GM18520 (cell line): ENCODE data around the gene PMEL.
A peak's percentile ranks its signal among the peaks of the same experiment; 100 is the strongest.
"Not testable (repeated sequence)": the region's sequence is repeated elsewhere in the genome, so short reads cannot be mapped to it uniquely, and the experiment has no call there.

Source experiments
- ATAC-seq: cut with Tn5 transposase; IDR thresholded peaks from one replicate; pipeline ENCODE4 v1.9.1; 2021; ENCODE audit not compliant: unreplicated experiment

Gene PMEL

GRCh38 chr12:55983232-55983842, 17.5 kb upstream of the PMEL start:
- ATAC-seq: no peak

DNA sequence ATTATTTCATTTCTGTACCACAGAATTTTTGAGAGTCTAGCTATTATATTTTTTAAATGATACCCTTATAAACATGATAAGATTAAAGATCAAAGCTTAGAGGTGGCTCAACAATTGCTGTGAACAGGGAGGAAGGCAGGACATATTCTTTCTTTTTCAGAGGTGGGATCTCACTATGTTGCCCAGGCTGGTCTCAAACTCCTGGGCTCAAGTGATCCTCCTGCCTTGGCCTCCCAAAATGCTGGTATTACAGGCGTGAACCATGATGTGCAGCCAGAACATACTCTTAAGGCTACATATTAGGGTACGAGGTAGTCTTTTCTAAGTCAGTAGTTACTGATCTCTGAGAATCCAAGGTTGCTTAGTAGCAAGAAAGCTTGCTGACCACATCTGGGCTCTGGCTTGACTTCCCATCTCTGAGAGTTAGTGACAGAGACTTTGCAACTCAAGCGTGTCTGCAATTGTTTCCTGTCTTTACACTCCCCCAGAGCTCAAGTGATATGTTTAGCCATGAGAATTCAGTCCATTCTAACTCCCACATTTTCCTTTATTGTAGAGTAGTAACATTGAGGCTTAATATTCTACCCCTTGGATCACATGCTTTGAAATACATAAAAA, 16.6 kb upstream of the PMEL start:
- no peak for ATAC-seq

DNA sequence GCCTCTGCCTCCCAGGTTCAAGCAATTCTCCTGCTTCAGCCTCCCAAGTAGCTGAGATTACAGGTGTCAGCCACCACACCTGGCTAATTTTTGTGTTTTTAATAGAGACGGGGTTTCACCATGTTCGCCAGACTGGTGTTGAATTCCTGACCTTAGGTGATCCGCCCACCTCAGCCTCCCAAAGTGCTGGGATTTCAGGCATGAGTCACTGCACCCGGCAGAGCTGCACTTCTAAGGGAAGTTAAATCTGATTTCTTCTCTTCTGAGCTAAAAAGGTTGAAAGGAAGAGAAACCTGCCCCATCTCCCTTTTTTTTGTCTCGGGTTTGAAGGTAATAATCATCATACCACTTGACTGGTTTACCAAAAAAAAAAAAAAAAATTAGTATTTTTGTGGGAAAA, 16.0 kb upstream of the PMEL start:
- ATAC-seq: not testable (repeated sequence)

DNA sequence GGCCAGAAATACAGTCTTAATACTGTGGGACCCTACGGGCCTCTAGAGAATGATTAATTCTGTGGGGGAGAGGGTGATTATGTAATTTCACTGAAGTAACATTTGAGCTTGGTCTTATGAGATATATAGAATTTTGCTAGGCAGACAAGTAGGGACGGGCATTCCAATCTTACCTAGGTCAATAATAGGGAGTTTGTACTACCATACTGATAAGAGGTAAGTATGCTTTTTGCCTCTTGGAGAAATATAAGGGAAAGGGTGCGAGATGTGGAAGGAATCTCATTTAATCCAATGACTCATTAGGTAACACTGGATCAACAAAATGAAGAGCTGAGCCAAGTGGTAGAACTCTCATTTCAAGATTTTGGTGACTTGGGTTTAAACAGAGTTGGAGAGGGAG, 13.2 kb upstream of the PMEL start:
- ATAC-seq: no peak

DNA sequence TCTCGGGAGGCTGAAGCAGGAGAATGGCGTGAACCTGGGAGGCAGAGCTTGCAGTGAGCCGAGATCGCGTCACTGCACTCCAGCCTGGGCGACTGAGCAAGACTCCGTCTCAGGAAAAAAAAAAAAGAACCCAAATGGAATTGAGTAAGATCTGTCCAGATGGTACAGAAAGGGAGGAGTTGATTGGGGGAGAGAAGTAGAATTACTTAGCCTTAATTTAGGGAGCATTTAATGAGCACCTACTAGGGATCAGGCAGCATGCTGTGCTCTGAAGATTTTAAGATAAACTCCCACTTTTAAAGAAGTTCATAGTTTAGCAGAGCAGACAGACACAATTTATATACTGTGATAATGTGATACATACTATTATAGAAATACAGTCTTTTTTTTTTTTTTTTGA, 12.6 kb upstream of the PMEL start:
- no peak for ATAC-seq

DNA sequence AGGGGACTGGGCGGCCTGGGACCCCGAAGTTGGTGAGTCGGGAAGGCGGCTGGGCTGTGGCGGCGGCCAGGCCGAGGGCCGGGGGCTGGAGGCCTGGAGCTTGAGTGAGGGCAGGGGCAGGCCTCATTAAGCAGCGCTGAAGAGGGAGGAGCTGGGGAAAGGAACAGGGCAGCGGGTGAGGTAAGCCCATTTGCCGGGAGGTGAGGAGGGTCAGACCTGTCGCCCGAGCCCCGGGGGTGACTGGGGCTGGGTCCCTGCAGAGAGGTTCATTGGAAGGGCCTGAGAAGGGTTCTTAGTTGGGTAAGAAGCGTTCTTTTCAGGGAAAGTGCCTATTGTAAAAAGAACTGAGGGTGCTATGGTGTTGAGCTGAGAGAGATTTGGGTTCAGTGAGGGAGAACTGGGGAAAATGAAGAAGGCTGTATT, 8.5 kb upstream of the PMEL start:
- ATAC-seq: no peak

DNA sequence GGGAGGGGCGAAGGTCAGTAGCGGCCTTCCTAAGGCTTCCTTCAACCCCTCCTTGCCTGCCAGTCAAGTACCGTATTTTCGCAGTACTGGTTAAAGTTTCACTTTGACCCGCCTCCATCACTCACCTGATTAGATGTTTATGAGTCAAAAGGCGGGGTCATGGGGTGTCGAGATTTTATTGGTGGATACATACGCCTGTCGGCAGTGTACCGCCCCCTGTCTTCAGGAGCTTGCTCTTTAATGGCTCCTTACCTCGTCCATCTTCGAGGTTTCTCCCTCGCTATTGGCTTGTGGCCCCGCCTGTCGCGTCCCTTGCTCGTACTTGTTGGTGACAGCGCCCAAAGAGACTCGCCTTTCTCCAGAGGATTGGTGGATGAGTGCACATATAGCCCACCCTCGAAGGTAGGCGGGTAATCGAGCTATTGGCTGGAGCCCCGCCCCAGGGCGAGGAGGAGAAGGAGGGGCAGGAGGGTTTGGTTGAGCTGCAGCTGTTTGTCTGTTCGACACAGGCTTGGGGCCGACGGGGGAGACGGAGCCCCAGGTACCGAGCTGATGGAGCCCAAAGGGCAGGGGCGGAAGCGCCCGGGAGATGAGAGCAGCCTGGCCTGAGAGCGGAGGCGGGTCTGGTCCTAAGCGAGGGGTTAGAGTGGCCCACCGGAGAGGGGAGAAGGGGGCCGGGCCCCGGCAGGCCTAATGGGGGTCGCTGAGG, 7.9 kb upstream of the PMEL start, which contains the start of gene RAB5B:
TSS of gene RAB5B (plus strand) at position 480 of the 709 bp plus-strand sequence. CDS start 12,883 bp downstream, outside the sequence.
- ATAC-seq: peak; percentile 92

DNA sequence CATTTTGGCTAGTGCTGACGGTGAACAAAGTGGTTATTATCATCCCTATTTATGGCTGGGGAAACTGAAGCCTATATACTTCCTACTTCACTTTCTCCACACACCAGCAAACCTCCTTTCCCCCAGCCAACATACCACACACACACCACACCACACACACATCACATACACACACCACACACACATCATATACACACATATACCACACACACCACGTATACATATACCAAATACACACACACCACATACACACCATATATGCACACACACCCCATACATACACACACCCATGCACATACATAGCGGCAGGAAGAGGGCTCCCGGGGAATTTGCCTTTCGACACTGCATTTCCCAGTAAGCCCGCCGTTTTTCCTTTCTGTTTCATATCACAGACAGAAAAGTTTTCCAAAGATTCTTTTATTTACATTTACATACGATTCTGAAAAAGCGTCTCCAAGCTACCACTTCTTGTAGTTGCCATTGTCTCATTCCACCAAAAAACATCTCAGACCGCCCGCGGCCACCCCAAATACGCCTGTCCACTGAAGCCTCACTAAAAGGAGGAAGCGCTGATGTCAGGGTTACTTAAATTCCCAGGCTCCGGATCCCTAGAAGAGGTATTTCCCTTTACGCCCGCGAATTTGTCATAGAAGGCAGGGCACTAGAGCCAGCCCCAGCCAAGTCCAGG, 7.2 kb upstream of the PMEL start:
- no peak for ATAC-seq

DNA sequence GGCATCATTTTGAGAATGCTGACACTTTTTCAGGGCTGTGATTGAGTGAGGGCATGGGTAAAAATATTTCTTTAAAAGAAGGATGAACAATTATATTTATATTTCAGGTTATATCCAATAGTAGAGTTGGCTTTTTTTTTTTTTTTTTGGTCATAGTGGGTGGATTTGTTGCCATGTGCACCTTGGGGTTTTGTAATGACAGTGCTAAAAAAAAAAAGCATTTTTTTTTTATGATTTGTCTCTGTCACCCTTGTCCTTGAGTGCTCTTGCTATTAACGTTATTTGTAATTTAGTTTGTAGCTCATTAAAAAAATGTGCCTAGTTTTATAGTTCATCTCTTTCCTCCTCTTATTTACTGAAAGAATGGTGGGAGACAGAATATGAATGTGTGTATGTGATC, 6.6 kb upstream of the PMEL start:
- ATAC-seq: no peak

DNA sequence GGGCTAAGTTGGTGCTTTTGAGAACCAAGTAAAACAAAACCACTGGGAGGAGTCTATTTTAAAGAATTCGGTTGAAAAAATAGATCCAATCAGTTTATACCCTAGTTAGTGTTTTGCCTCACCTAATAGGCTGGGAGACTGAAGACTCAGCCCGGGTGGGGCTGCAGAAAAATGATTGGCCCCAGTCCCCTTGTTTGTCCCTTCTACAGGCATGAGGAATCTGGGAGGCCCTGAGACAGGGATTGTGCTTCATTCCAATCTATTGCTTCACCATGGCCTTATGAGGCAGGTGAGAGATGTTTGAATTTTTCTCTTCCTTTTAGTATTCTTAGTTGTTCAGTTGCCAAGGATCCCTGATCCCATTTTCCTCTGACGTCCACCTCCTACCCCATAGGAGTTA, 6.2 kb upstream of the PMEL start:
- no peak for ATAC-seq

DNA sequence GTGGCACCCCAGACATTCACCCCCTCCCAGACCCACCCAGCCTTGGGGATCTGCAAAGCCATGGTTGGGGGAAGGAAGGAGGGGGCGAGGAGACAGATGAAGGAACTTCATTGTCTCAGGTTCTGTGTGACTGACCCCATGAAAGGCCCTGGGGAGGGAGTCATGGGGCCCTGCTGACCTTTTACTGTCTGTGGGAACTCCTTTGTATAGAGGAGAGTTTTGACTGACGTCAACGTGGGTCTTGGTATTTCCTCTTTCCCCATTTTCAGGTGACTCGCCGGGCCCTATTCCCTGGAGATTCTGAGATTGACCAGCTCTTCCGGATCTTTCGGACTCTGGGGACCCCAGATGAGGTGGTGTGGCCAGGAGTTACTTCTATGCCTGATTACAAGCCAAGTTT, 4.9 kb upstream of the PMEL start:
- ATAC-seq: no peak

DNA sequence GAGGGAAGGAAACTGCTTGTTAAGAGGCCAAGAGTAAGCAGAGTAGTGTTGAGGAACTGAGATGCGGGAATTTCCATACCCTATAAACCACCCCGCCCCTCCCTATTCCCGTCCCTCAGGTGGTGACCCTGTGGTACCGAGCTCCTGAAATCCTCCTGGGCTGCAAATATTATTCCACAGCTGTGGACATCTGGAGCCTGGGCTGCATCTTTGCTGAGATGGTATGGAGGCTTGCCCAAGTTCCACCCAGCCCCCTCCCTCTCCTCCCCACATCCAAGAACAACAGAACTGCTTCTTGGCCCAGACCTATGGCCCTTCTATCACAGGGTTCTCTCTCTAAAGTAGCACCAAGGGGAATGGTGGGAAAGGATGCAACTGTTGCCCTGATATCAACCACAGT, 3.5 kb upstream of the PMEL start:
- ATAC-seq: no peak

DNA sequence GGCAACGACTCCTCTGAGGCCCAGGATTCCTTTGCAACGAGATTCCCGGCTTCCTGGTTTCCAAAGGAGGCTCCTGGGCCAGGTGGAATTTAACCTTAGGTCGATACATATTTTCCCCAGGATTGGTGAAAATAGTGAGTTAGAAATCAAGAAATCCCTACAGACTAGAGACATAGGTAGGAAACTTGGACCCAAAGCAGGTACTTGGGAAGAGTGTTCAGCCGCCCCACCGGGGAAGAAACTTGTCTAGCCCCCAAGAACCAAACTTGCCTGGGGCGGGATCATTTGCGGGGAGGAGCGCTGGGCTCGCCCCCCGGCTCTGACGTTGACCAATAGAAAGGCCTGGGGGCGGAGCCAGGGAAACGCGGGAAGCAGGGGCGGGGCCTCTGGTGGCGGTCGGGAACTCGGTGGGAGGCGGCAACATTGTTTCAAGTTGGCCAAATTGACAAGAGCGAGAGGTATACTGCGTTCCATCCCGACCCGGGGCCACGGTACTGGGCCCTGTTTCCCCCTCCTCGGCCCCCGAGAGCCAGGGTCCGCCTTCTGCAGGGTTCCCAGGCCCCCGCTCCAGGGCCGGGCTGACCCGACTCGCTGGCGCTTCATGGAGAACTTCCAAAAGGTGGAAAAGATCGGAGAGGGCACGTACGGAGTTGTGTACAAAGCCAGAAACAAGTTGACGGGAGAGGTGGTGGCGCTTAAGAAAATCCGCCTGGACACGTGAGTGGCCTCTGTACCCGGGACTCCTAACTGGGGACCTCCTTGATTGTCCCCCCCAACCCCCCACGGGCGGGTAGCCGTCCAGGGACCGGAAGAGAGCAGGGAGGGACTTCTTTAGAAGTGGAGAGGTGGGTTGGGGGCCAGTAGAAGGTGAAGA, 803 bp upstream of the PMEL start, which contains the start of gene CDK2:
TSS of gene CDK2 (plus strand) at position 423 of the 874 bp plus-strand sequence. CDS start at position 602, 179 bp downstream.
- peak; percentile 89 for ATAC-seq

GRCh38 chr12:55965240-55965639, 602 bp downstream of the PMEL start:
- ATAC-seq: no peak

DNA sequence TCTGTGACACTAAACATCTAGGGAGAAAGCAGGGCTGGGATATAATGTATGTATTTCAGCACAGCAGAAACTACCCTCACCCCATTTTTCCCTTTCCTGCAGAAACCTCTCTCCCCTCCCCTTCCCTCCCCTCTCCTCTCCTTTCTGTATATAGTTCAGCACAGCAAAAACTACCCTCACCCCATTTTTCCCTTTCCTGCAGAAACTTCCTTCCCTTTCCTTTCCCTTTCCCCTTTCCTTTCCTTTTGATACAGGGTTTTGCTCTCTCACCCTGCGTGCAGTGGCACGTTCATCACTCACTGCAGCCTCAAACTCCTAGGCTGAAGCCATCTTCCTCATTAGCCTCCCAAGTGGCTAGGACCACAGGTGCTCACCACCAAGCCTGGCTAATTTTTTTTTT, 2.1 kb downstream of the PMEL start:
- ATAC-seq: no peak

DNA sequence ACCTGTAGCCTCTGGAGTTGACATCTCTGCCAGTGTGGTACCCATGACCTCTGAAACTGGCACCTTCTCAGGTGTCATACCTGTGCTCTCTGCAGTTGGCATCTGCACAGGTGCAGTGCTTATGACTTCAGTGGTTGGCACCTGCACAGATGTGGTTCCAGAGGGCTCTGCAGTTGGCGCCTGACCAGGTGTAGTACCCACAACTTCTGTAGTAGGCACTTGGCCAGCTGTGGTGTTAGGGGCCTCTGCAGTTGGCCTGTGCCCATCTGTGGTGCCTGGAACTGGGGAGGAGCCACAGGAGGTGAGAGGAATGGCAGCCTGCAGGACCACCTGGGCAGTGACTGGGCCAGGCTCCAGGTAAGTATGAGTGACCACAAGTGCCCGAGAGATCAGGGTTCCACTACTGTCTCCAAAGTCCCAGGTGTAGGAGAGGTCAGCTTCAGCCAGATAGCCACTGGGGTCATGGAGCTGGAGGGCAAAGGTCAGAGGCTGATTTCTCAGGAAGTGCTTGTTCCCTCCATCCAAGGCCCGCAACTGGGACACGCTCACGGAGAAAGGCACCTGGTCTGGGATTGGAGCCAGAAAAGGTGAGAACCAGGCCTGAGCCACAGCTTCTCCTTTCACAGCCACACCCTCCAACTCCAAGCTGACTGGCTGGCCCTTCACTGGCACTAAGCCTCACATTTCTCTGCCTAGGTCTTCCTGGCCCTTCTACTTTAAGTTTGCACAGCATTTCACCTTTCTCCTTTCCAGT, 8.6 kb downstream of the PMEL start:
- no peak for ATAC-seq

- no peak for ATAC-seq
These were observed 9.9 kb downstream of the PMEL start for GRCh38 chr12:55955800-55956508.

- no peak for ATAC-seq
These were observed 10.5 kb downstream of the PMEL start for GRCh38 chr12:55955344-55955743.

DNA sequence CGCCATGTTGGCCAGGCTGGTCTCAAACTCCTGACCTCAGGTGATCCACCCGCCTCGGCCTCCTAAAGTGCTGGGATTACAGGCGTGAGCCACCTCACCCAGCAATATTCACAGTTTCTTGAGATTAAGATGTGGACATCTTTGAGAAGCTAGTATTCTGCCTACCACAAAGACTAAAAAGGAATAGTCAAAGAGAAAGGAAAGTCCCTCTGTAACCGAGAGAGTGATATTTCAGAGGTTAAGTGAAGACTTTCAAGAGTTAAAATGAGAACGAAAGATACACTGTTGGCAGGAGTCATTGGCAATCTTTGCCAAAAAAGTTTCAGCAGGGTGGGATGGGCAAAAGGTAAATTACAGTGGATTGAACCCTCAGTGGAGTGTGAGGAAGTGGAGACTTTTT, 19.3 kb downstream of the PMEL start:
- no peak for ATAC-seq
